NT2/D1 (cell line): ENCODE data around the gene USP31.

Experiments
- SUZ12 ChIP-seq: IDR thresholded peaks from 2 replicates; pipeline ENCODE4 v1.6.1; 2011; ENCODE audit not compliant: insufficient read length, insufficient read depth; ENCODE audit errors: extremely low read depth
- YY1 ChIP-seq: IDR thresholded peaks from 2 replicates; pipeline ENCODE4 v1.6.1; 2011; ENCODE audit not compliant: insufficient read length, insufficient read depth
- ZNF274 ChIP-seq: IDR thresholded peaks from 2 replicates; pipeline ENCODE4 v1.6.1; 2011; ENCODE audit warnings: mild to moderate bottlenecking, low read depth, low read length

DNA sequence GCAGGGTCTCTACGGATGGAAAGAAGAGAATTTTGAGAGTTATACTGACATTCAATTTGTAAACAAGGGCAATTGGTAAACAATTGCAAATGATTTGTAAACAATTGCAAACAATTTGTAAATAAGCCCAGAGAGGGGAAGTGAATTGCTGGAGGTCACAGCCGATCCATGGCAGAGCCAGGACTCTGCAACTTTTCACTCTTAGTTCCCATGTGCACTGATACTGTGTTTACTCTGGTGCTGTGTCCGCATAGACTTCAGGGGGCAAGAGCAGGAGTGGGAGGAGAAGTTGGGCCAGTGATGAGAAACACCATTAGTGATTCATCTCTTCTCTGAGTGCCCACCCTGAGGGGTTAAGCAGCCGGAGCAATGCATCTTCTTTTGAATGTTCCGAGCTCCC is 47.3 kb upstream of the USP31 start:
- TF ChIP-seq YY1, result no peak
- TF ChIP-seq SUZ12, result no peak
- no peak for TF ChIP-seq ZNF274
